ENCODE results near the gene TRIM33.

TRIM33 gene

DNA sequence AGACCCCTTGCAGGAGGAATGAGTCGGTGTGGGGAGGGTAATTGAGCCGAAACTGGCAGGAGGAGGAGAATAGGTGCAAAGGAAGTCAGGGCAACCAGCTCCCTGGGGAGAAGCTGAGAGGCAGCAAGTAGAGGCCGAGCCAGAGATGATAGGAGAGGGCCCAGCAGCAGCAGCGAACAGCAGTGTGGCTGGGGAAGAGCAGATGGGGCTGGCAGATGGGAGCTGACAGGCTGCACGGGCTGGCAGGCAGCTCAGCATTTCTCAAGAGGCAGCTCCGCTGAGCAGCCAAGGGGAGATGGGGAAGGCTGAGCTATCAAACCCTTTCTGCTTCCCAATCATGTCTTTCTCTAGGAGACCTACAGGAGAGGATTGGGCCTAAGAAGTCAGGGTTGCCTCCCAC, 158.2 kb downstream of the TRIM33 start:
- no peaks in the 10 kb centered on the region for H3K4me1 ChIP-seq (ENCODE audit: control insufficient read depth, low read length)
- H3K79me2 ChIP-seq (ENCODE audit: control insufficient read depth, low read length) = no peaks in the 10 kb centered on the region
- H3K27me3 ChIP-seq (ENCODE audit: control insufficient read depth, low read length) = no peaks in the 10 kb centered on the region
- H3K27ac ChIP-seq (ENCODE audit: low read depth, low read length) = no peak overlapping the region
- TF ChIP-seq EZH2phosphoT487 (IDR thresholded peaks at IDR 0.05; ENCODE audit: borderline replicate concordance, low read length) = no peak
- no peak for TF ChIP-seq CTCF (IDR thresholded peaks at IDR 0.05; ENCODE audit: low read depth, low read length, poor library complexity, severe bottlenecking)
- no peak overlapping the region for H3K4me3 ChIP-seq (ENCODE audit: low read length)
- H4K20me1 ChIP-seq (ENCODE audit: control insufficient read depth, insufficient read depth, low read depth, low read length) = no peaks in the 10 kb centered on the region
- H3K4me2 ChIP-seq (ENCODE audit: low read length) = no peak overlapping the region
- no peaks in the 10 kb centered on the region for H3K9me2 ChIP-seq (replicated peaks; ENCODE audit: control insufficient read depth, low read length)
- H3K36me3 ChIP-seq (ENCODE audit: control insufficient read depth, low read length) = no peaks in the 10 kb centered on the region
- H3F3A ChIP-seq (ENCODE audit: control insufficient read depth, insufficient read depth) = no peaks in the 10 kb centered on the region
- H3K9me3 ChIP-seq (ENCODE audit: control insufficient read depth, insufficient read depth, low read length) = no peaks in the 10 kb centered on the region

DNA sequence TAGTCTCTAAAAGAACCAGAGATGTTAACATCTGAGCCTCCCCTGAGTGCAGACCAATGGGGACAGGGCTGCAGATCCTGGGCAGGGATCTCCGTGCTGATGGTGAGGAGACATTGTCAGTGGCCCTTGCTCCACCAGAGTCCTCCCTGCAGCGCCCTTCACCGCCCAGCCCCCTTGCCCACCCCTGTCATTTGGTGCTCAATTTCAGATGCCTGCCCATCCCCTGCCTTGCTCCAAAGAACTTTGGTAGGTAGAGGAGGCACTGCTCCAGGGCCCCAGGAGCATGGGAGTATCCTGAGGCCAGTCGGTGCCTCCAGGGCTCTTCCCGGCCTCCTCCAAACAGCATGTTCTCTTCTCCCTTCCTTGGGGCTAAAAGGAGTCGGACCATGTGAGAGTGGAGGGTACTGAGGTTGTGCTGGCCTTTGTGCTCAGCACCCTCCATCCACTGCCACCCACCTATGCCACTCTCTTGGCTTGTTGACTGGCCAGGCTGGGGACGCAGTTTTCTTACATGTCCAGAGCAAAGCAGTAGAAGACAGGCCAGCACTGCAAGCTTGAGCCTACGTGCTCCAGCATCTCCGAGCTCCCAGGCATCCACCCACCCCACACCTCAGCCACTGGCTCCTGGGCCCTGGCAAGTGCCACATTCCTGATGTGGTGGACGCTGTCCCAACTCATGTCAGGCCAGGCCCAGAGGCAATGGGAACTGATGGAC, 160.1 kb downstream of the TRIM33 start:
- Histone ChIP-seq H3K27me3 (ENCODE audit: control insufficient read depth, low read length) (no peaks in the 10 kb centered on the region), H3F3A (ENCODE audit: control insufficient read depth, insufficient read depth) (no peaks in the 10 kb centered on the region), H4K20me1 (ENCODE audit: control insufficient read depth, insufficient read depth, low read depth, low read length) (no peaks in the 10 kb centered on the region), H3K36me3 (ENCODE audit: control insufficient read depth, low read length) (no peaks in the 10 kb centered on the region), H3K4me2 (ENCODE audit: low read length) (no peak overlapping the region), H3K27ac (ENCODE audit: low read depth, low read length) (no peak overlapping the region), H3K9me3 (ENCODE audit: control insufficient read depth, insufficient read depth, low read length) (no peaks in the 10 kb centered on the region), H3K4me3 (ENCODE audit: low read length) (no peak overlapping the region), H3K79me2 (ENCODE audit: control insufficient read depth, low read length) (no peaks in the 10 kb centered on the region), H3K4me1 (ENCODE audit: control insufficient read depth, low read length) (peaks cover 10% of the 10 kb centered on the region), H3K9me2 (replicated peaks; ENCODE audit: control insufficient read depth, low read length) (no peaks in the 10 kb centered on the region)
- TF ChIP-seq EZH2phosphoT487 (IDR thresholded peaks at IDR 0.05; ENCODE audit: borderline replicate concordance, low read length) (no peak), CTCF (IDR thresholded peaks at IDR 0.05; ENCODE audit: low read depth, low read length, poor library complexity, severe bottlenecking) (no peak)

- H3K79me2 ChIP-seq (ENCODE audit: control insufficient read depth, low read length) = no peaks in the 10 kb centered on the region
- no peaks in the 10 kb centered on the region for H3K36me3 ChIP-seq (ENCODE audit: control insufficient read depth, low read length)
- H3K27me3 ChIP-seq (ENCODE audit: control insufficient read depth, low read length) = no peaks in the 10 kb centered on the region
- TF ChIP-seq CTCF (IDR thresholded peaks at IDR 0.05; ENCODE audit: low read depth, low read length, poor library complexity, severe bottlenecking) = no peak
- no peak for TF ChIP-seq EZH2phosphoT487 (IDR thresholded peaks at IDR 0.05; ENCODE audit: borderline replicate concordance, low read length)
- peaks cover 10% of the 10 kb centered on the region for H3K4me1 ChIP-seq (ENCODE audit: control insufficient read depth, low read length)
- H3K9me3 ChIP-seq (ENCODE audit: control insufficient read depth, insufficient read depth, low read length) = no peaks in the 10 kb centered on the region
- no peak overlapping the region for H3K4me2 ChIP-seq (ENCODE audit: low read length)
- H3K27ac ChIP-seq (ENCODE audit: low read depth, low read length) = no peak overlapping the region
- H3K9me2 ChIP-seq (replicated peaks; ENCODE audit: control insufficient read depth, low read length) = no peaks in the 10 kb centered on the region
- no peak overlapping the region for H3K4me3 ChIP-seq (ENCODE audit: low read length)
- H4K20me1 ChIP-seq (ENCODE audit: control insufficient read depth, insufficient read depth, low read depth, low read length) = no peaks in the 10 kb centered on the region
- H3F3A ChIP-seq (ENCODE audit: control insufficient read depth, insufficient read depth) = no peaks in the 10 kb centered on the region
These were observed 161.0 kb downstream of the TRIM33 start for GRCh38 chr1:114349891-114350605.

All from DOHH2 (cell line).